Measurements from ENCODE around the gene TTC9C. TPM values are rescaled to one million over a fixed set of nuclear protein-coding genes. Genes with fewer than 3 reads are reported as not detected.

The TTC9C gene
- total and polyA plus RNA-seq, 2 of the 13 experiments (the other 11 are each of a cell fraction or from before 2014, with no cell fraction given): 28.0 to 36.4 TPM

GRCh38 chr11:62705880-62706849, 22.1 kb upstream of the TTC9C start (continued):
- TF ChIP-seq, protein P1, sequence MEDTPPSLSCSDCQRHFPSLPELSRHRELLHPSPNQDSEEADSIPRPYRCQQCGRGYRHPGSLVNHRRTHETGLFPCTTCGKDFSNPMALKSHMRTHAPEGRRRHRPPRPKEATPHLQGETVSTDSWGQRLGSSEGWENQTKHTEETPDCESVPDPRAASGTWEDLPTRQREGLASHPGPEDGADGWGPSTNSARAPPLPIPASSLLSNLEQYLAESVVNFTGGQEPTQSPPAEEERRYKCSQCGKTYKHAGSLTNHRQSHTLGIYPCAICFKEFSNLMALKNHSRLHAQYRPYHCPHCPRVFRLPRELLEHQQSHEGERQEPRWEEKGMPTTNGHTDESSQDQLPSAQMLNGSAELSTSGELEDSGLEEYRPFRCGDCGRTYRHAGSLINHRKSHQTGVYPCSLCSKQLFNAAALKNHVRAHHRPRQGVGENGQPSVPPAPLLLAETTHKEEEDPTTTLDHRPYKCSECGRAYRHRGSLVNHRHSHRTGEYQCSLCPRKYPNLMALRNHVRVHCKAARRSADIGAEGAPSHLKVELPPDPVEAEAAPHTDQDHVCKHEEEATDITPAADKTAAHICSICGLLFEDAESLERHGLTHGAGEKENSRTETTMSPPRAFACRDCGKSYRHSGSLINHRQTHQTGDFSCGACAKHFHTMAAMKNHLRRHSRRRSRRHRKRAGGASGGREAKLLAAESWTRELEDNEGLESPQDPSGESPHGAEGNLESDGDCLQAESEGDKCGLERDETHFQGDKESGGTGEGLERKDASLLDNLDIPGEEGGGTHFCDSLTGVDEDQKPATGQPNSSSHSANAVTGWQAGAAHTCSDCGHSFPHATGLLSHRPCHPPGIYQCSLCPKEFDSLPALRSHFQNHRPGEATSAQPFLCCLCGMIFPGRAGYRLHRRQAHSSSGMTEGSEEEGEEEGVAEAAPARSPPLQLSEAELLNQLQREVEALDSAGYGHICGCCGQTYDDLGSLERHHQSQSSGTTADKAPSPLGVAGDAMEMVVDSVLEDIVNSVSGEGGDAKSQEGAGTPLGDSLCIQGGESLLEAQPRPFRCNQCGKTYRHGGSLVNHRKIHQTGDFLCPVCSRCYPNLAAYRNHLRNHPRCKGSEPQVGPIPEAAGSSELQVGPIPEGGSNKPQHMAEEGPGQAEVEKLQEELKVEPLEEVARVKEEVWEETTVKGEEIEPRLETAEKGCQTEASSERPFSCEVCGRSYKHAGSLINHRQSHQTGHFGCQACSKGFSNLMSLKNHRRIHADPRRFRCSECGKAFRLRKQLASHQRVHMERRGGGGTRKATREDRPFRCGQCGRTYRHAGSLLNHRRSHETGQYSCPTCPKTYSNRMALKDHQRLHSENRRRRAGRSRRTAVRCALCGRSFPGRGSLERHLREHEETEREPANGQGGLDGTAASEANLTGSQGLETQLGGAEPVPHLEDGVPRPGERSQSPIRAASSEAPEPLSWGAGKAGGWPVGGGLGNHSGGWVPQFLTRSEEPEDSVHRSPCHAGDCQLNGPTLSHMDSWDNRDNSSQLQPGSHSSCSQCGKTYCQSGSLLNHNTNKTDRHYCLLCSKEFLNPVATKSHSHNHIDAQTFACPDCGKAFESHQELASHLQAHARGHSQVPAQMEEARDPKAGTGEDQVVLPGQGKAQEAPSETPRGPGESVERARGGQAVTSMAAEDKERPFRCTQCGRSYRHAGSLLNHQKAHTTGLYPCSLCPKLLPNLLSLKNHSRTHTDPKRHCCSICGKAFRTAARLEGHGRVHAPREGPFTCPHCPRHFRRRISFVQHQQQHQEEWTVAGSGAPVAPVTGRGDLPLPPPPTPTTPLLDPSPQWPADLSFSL (CRISPR knock-in tag; IDR thresholded peaks at IDR 0.05): no peak
- TF ChIP-seq JUN (CRISPR knock-in tag; IDR thresholded peaks at IDR 0.05) (no peak), ZNF124 (CRISPR knock-in tag; IDR thresholded peaks at IDR 0.05) (no peak), RFX5 (IDR thresholded peaks at IDR 0.05; ENCODE audit: low read depth, low read length) (no peak), ZNF296 (CRISPR knock-in tag; conservative IDR thresholded peaks at IDR 0.05) (no peak), POLR2A (IDR thresholded peaks at IDR 0.05; ENCODE audit: insufficient read depth in 1 of 2, low read depth in 2 of 2, low read length in 2 of 2) (peak in 1 of 2 experiments; percentile 74; a peak in 2 of 4 replicates), CEBPG (CRISPR knock-in tag; IDR thresholded peaks at IDR 0.05) (no peak), ZNF501 (CRISPR knock-in tag; IDR thresholded peaks at IDR 0.05) (peak; percentile 78), SUZ12 (IDR thresholded peaks at IDR 0.05; ENCODE audit: low read depth, low read length) (no peak), ZNF766 (CRISPR knock-in tag; IDR thresholded peaks at IDR 0.05; ENCODE audit: borderline replicate concordance) (no peak), SYNCRIP (IDR thresholded peaks at IDR 0.05; ENCODE audit: insufficient read depth, low read depth, low read length) (no peak), ZNF652 (CRISPR knock-in tag; IDR thresholded peaks at IDR 0.05; ENCODE audit: borderline replicate concordance, low read depth) (no peak), PHB2 (IDR thresholded peaks at IDR 0.05; ENCODE audit: partially characterized antibody) (no peak), GLI4 (CRISPR knock-in tag; IDR thresholded peaks at IDR 0.05; ENCODE audit: borderline replicate concordance) (0 out of 2 replicates have a peak, but pooled peaks have one; percentile 41), HDAC6 (IDR thresholded peaks at IDR 0.05; ENCODE audit: low read depth, low read length) (no peak), FOXC1 (CRISPR knock-in tag; IDR thresholded peaks at IDR 0.05; ENCODE audit: borderline replicate concordance) (peak; percentile 49; the same call in 1 of the 2 replicates)
- TF ChIP-seq, protein P2, sequence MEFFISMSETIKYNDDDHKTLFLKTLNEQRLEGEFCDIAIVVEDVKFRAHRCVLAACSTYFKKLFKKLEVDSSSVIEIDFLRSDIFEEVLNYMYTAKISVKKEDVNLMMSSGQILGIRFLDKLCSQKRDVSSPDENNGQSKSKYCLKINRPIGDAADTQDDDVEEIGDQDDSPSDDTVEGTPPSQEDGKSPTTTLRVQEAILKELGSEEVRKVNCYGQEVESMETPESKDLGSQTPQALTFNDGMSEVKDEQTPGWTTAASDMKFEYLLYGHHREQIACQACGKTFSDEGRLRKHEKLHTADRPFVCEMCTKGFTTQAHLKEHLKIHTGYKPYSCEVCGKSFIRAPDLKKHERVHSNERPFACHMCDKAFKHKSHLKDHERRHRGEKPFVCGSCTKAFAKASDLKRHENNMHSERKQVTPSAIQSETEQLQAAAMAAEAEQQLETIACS (CRISPR knock-in tag; IDR thresholded peaks at IDR 0.05): no peak
- TF ChIP-seq, protein P3, sequence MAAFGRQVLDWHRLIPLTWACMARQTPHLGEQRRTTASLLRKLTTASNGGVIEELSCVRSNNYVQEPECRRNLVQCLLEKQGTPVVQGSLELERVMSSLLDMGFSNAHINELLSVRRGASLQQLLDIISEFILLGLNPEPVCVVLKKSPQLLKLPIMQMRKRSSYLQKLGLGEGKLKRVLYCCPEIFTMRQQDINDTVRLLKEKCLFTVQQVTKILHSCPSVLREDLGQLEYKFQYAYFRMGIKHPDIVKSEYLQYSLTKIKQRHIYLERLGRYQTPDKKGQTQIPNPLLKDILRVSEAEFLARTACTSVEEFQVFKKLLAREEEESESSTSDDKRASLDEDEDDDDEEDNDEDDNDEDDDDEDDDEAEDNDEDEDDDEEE (CRISPR knock-in tag; IDR thresholded peaks at IDR 0.05): 0 out of 2 replicates have a peak, but pooled peaks have one; percentile 55
- TF ChIP-seq, protein P4, sequence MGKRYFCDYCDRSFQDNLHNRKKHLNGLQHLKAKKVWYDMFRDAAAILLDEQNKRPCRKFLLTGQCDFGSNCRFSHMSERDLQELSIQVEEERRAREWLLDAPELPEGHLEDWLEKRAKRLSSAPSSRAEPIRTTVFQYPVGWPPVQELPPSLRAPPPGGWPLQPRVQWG (CRISPR knock-in tag; IDR thresholded peaks at IDR 0.05; ENCODE audit: borderline replicate concordance, low read depth): no peak
